IPS-15b (cell line): ENCODE results near the gene GAK.

Experiments used
- H3K27me3 ChIP-seq: one replicate; pipeline ENCODE4 v1.6.1; 2013; ENCODE audit warnings: low read length; ENCODE audit not compliant: control insufficient read depth, insufficient read depth
- H3K36me3 ChIP-seq: one replicate; pipeline ENCODE4 v1.6.1; 2013; ENCODE audit warnings: low read length; ENCODE audit not compliant: control insufficient read depth, insufficient read depth
- H3K4me1 ChIP-seq: one replicate; pipeline ENCODE4 v1.6.1; 2013; ENCODE audit warnings: mild to moderate bottlenecking, low read length; ENCODE audit not compliant: control insufficient read depth, insufficient read depth
- H3K4me3 ChIP-seq: one replicate; pipeline ENCODE4 v1.5.1; 2013; ENCODE audit warnings: low read depth, low read length
- H3K9ac ChIP-seq: one replicate; pipeline ENCODE4 v1.6.1; 2013; ENCODE audit warnings: low read depth, mild to moderate bottlenecking, low read length
- H3K9me3 ChIP-seq: one replicate; pipeline ENCODE4 v1.6.1; 2013; ENCODE audit warnings: mild to moderate bottlenecking, low read length; ENCODE audit not compliant: control insufficient read depth, insufficient read depth

Gene GAK

GRCh38 chr4:968621-969394 is 36.7 kb upstream of the GAK start:
- Histone ChIP-seq H3K9ac (no peak overlapping the region), H3K36me3 (peaks cover 13% of the 10 kb centered on the region)

GRCh38 chr4:968221-968620 is 36.1 kb upstream of the GAK start:
- Histone ChIP-seq H3K36me3 (peaks cover 14% of the 10 kb centered on the region), H3K9me3 (no peaks in the 10 kb centered on the region), H3K9ac (no peak overlapping the region), H3K27me3 (peaks cover 4% of the 10 kb centered on the region), H3K4me3 (no peak overlapping the region), H3K4me1 (no peaks in the 10 kb centered on the region)

More at GRCh38 chr4:968621-969394, 36.7 kb upstream of the GAK start:
- no peaks in the 10 kb centered on the region for H3K4me1 ChIP-seq
- H3K4me3 ChIP-seq, result no peak overlapping the region
- peaks cover 4% of the 10 kb centered on the region for H3K27me3 ChIP-seq
- H3K9me3 ChIP-seq, result no peaks in the 10 kb centered on the region

- no peak overlapping the region for H3K9ac ChIP-seq
- peaks cover 18% of the 10 kb centered on the region for H3K36me3 ChIP-seq
- H3K4me3 ChIP-seq, result peak overlapping the region; percentile 30
- H3K27me3 ChIP-seq, result peaks cover 4% of the 10 kb centered on the region
- no peaks in the 10 kb centered on the region for H3K9me3 ChIP-seq
- no peaks in the 10 kb centered on the region for H3K4me1 ChIP-seq
These were observed 35.3 kb upstream of the GAK start for GRCh38 chr4:967113-968104.

- no peak overlapping the region for H3K4me3 ChIP-seq
- no peaks in the 10 kb centered on the region for H3K9me3 ChIP-seq
- H3K9ac ChIP-seq, result no peak overlapping the region
- H3K36me3 ChIP-seq, result peaks cover 18% of the 10 kb centered on the region
- no peaks in the 10 kb centered on the region for H3K27me3 ChIP-seq
- H3K4me1 ChIP-seq, result no peaks in the 10 kb centered on the region
These were observed 34.4 kb upstream of the GAK start for GRCh38 chr4:966266-967112.

- no peaks in the 10 kb centered on the region for H3K4me1 ChIP-seq
- no peak overlapping the region for H3K9ac ChIP-seq
- H3K9me3 ChIP-seq, result no peaks in the 10 kb centered on the region
- peaks cover 17% of the 10 kb centered on the region for H3K36me3 ChIP-seq
- no peak overlapping the region for H3K4me3 ChIP-seq
- no peaks in the 10 kb centered on the region for H3K27me3 ChIP-seq
These were observed 33.6 kb upstream of the GAK start for GRCh38 chr4:965766-966134.

- Histone ChIP-seq H3K4me3 (no peak overlapping the region), H3K36me3 (peaks cover 19% of the 10 kb centered on the region), H3K9ac (no peak overlapping the region), H3K27me3 (no peaks in the 10 kb centered on the region), H3K4me1 (no peaks in the 10 kb centered on the region), H3K9me3 (no peaks in the 10 kb centered on the region)
These were observed 33.1 kb upstream of the GAK start for GRCh38 chr4:965048-965765.

GRCh38 chr4:964346-965025 is 32.4 kb upstream of the GAK start:
- no peak overlapping the region for H3K4me3 ChIP-seq
- H3K27me3 ChIP-seq, result no peaks in the 10 kb centered on the region
- no peak overlapping the region for H3K9ac ChIP-seq
- peaks cover 21% of the 10 kb centered on the region for H3K36me3 ChIP-seq
- no peaks in the 10 kb centered on the region for H3K9me3 ChIP-seq
- no peaks in the 10 kb centered on the region for H3K4me1 ChIP-seq

- no peaks in the 10 kb centered on the region for H3K9me3 ChIP-seq
- no peaks in the 10 kb centered on the region for H3K27me3 ChIP-seq
- no peak overlapping the region for H3K4me3 ChIP-seq
- peaks cover 21% of the 10 kb centered on the region for H3K36me3 ChIP-seq
- H3K9ac ChIP-seq, result no peak overlapping the region
- no peaks in the 10 kb centered on the region for H3K4me1 ChIP-seq
These were observed 31.4 kb upstream of the GAK start for GRCh38 chr4:963276-964225.

- no peaks in the 10 kb centered on the region for H3K27me3 ChIP-seq
- no peak overlapping the region for H3K9ac ChIP-seq
- H3K9me3 ChIP-seq, result no peaks in the 10 kb centered on the region
- H3K4me1 ChIP-seq, result no peaks in the 10 kb centered on the region
- peaks cover 21% of the 10 kb centered on the region for H3K36me3 ChIP-seq
- no peak overlapping the region for H3K4me3 ChIP-seq
These were observed 30.4 kb upstream of the GAK start for GRCh38 chr4:962231-963208.
